Measurements from ENCODE around the gene ASTN2.

DNA sequence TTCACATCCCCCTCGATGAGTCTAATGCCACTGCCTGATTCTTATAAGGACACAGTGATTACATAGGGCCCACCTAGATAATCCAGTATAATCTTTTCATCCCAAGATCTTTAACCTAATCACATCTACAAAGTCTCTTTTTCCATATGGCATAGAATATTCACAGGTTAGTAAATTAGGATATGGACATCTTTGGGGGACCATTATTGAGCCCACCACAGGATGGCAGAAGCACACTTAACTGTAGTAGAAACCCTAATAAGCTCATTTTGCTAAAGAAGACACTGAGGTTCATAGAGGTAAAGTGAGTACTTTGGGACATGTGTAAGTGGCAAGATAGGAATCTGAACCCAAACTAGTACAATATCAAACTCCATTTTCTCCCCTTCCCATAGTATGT lies 38.9 kb downstream of the ASTN2 start:
- TF ChIP-seq, protein P1, sequence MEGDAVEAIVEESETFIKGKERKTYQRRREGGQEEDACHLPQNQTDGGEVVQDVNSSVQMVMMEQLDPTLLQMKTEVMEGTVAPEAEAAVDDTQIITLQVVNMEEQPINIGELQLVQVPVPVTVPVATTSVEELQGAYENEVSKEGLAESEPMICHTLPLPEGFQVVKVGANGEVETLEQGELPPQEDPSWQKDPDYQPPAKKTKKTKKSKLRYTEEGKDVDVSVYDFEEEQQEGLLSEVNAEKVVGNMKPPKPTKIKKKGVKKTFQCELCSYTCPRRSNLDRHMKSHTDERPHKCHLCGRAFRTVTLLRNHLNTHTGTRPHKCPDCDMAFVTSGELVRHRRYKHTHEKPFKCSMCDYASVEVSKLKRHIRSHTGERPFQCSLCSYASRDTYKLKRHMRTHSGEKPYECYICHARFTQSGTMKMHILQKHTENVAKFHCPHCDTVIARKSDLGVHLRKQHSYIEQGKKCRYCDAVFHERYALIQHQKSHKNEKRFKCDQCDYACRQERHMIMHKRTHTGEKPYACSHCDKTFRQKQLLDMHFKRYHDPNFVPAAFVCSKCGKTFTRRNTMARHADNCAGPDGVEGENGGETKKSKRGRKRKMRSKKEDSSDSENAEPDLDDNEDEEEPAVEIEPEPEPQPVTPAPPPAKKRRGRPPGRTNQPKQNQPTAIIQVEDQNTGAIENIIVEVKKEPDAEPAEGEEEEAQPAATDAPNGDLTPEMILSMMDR (conservative IDR thresholded peaks at IDR 0.05; ENCODE audit: low read length) = no peak
- no peak for TF ChIP-seq EZH2phosphoT487 (IDR thresholded peaks at IDR 0.05; ENCODE audit: borderline replicate concordance, low read depth, low read length)
